ENCODE data around the gene SPRY4. TPM values are rescaled to one million over a fixed set of nuclear protein-coding genes. Genes with fewer than 3 reads are reported as not detected.

Gene SPRY4
- total and polyA plus RNA-seq, 2 of the 8 experiments (the other 6 are each of a cell fraction or from before 2014, with no cell fraction given), result 59.1 to 113 TPM

DNA sequence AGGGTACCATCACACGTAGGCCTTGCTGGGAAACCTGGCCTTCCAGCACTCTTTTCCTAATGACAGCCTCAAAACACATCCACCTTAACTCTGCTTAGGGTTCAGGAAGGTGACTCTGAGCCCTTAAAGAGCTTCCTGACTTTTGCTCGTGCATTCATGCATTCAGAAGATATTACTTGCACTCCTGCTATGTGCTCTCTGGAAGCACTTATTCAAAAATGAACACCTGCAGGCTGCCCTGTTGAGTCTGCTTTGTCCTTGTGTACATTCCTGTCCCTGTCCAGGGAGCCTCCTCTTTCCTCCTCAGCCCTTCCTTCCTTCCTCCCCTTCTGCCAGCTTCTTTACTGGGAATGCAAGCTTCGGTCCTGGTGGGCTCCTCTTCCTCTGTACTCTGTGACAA is 61.5 kb downstream of the SPRY4 start (continued):
- TF ChIP-seq, protein P1, sequence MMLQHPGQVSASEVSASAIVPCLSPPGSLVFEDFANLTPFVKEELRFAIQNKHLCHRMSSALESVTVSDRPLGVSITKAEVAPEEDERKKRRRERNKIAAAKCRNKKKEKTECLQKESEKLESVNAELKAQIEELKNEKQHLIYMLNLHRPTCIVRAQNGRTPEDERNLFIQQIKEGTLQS (IDR thresholded peaks at IDR 0.05; ENCODE audit: insufficient read depth, low read depth, low read length), result no peak
- TF ChIP-seq EZH2 (IDR thresholded peaks at IDR 0.05; ENCODE audit: low read depth, low read length, severe bottlenecking) (no peak), TAF7 (optimal IDR thresholded peaks at IDR 0.05; ENCODE audit: borderline replicate concordance, low read depth, low read length) (no peak), KDM5A (IDR thresholded peaks at IDR 0.05; ENCODE audit: low read length) (no peak), JUND (IDR thresholded peaks at IDR 0.05; ENCODE audit: low read length) (no peak)

Data from H1 (cell line).